GM23338 (cell line): Measurements from ENCODE around the gene FKBP10. TPM values are rescaled to one million over a fixed set of nuclear protein-coding genes. Genes with fewer than 3 reads are reported as not detected.

Experiments
- ATAC-seq: fragments of 200-7000 bp; cut with Tn5 transposase; 3 replicates; pipeline ENCODE4 v1.9.1; 2020
- DNase-seq: peaks from one replicate; pipeline ENCODE4 v3.0.0-alpha.2; 2015; ENCODE audit warnings: low spot score
- H2AFZ ChIP-seq: fragments of 200-600 bp; sonication (generic); 2 replicates; pipeline ENCODE4 v1.8.0; 2016; ENCODE audit warnings: antibody characterized with exemption, mild to moderate bottlenecking, moderate library complexity
- H3F3A ChIP-seq: fragments of 200-600 bp; sonication (generic); replicated peaks from 2 replicates; pipeline ENCODE4 v1.8.0; 2017; ENCODE audit warnings: antibody characterized with exemption, mixed run types, low read depth
- H3K27ac ChIP-seq: fragments of 200-600 bp; sonication (generic); 2 replicates; pipeline ENCODE4 v1.6.1; 2016; ENCODE audit warnings: low read depth
- H3K27me3 ChIP-seq: fragments of 200-600 bp; sonication (generic); 2 replicates; pipeline ENCODE4 v1.8.0; 2016; ENCODE audit warnings: mild to moderate bottlenecking, mixed run types, moderate library complexity; ENCODE audit not compliant: insufficient read depth
- H3K36me3 ChIP-seq: fragments of 200-600 bp; sonication (generic); 2 replicates; pipeline ENCODE4 v1.8.0; 2016; ENCODE audit warnings: mild to moderate bottlenecking; ENCODE audit not compliant: insufficient read depth
- H3K4me1 ChIP-seq: fragments of 200-600 bp; sonication (generic); 2 replicates; pipeline ENCODE4 v1.8.0; 2016; ENCODE audit warnings: mild to moderate bottlenecking, moderate library complexity; ENCODE audit not compliant: insufficient read depth
- H3K4me2 ChIP-seq: fragments of 200-600 bp; sonication (generic); 2 replicates; pipeline ENCODE4 v1.7.1; 2017; ENCODE audit warnings: mixed run types
- H3K4me3 ChIP-seq: fragments of 200-600 bp; sonication (generic); 2 replicates; pipeline ENCODE4 v1.6.1; 2016; ENCODE audit warnings: mixed run types
- H3K79me2 ChIP-seq: fragments of 200-600 bp; sonication (generic); replicated peaks from 2 replicates; pipeline ENCODE4 v1.8.0; 2017; ENCODE audit warnings: mild to moderate bottlenecking; ENCODE audit not compliant: insufficient read depth
- H3K9me2 ChIP-seq: fragments of 200-600 bp; sonication (generic); 2 replicates; pipeline ENCODE4 v1.8.0; 2017; ENCODE audit not compliant: insufficient read depth
- H4K20me1 ChIP-seq: fragments of 200-600 bp; sonication (generic); replicated peaks from 2 replicates; pipeline ENCODE4 v1.8.0; 2017; ENCODE audit warnings: mild to moderate bottlenecking; ENCODE audit not compliant: insufficient read depth
- H3K27ac Mint-ChIP-seq: 2 replicates; pipeline ENCODE4 v1.8.0; 2020; ENCODE audit warnings: inconsistent platforms, mild to moderate bottlenecking, moderate library complexity, mixed read lengths
- H3K27me3 Mint-ChIP-seq: 3 replicates; pipeline ENCODE4 v1.8.0; 2022; ENCODE audit warnings: low read depth, mild to moderate bottlenecking, moderate library complexity, mixed read lengths, inconsistent platforms; ENCODE audit not compliant: insufficient read depth, poor library complexity
- H3K36me3 Mint-ChIP-seq: 3 replicates; pipeline ENCODE4 v1.8.0; 2021; ENCODE audit warnings: low read depth, mild to moderate bottlenecking, inconsistent platforms, moderate library complexity, mixed read lengths
- H3K4me1 Mint-ChIP-seq: 3 replicates; pipeline ENCODE4 v1.8.0; 2020; ENCODE audit warnings: mild to moderate bottlenecking, inconsistent platforms, mixed read lengths
- H3K4me3 Mint-ChIP-seq: 3 replicates; pipeline ENCODE4 v1.8.0; 2021; ENCODE audit warnings: moderate library complexity, mild to moderate bottlenecking, inconsistent platforms, mixed read lengths
- H3K9me3 Mint-ChIP-seq: 3 replicates; pipeline ENCODE4 v1.8.0; 2020; ENCODE audit warnings: moderate library complexity, mild to moderate bottlenecking, inconsistent platforms, mixed read lengths
- CREB1 ChIP-seq: fragments of 250-450 bp; sonication (Bioruptor Pico); IDR thresholded peaks from 2 replicates; pipeline ENCODE4 v1.5.0; 2020; ENCODE audit warnings: low read depth, mild to moderate bottlenecking, moderate library complexity
- CTCF ChIP-seq, 2 experiments: fragments of 200-600 bp in 1 of 2; sonication (generic) in 1 of 2; conservative IDR thresholded peaks; 2 replicates each; pipeline versions ENCODE4 v1.5.1 to v1.6.1; 2016 to 2017; ENCODE audit warnings: antibody characterized with exemption in 2 of 2, low read depth in 2 of 2, mild to moderate bottlenecking in 2 of 2, moderate library complexity in 1 of 2
- ETS1 ChIP-seq: IDR thresholded peaks from 2 replicates; pipeline ENCODE4 v1.6.1; 2016; ENCODE audit warnings: antibody characterized with exemption
- EZH2 ChIP-seq: fragments of 200-600 bp; sonication (generic); IDR thresholded peaks from one replicate; pipeline ENCODE4 v1.8.0; 2017; ENCODE audit warnings: antibody characterized with exemption, mild to moderate bottlenecking, low read depth; ENCODE audit not compliant: unreplicated experiment
- EZH2phosphoT487 ChIP-seq: fragments of 200-600 bp; sonication (generic); IDR thresholded peaks from one replicate; pipeline ENCODE4 v1.8.1; 2018; ENCODE audit warnings: antibody characterized with exemption; ENCODE audit not compliant: unreplicated experiment
- JUNB ChIP-seq: IDR thresholded peaks from one replicate; pipeline ENCODE4 v1.6.1; 2016; ENCODE audit warnings: antibody characterized with exemption; ENCODE audit not compliant: unreplicated experiment
- NANOG ChIP-seq: IDR thresholded peaks from 2 replicates; pipeline ENCODE4 v1.6.1; 2016; ENCODE audit warnings: antibody characterized with exemption, borderline replicate concordance
- POLR2AphosphoS5 ChIP-seq: IDR thresholded peaks from 2 replicates; pipeline ENCODE4 v1.6.1; 2016; ENCODE audit warnings: antibody characterized with exemption, low read depth
- STAT1 ChIP-seq: IDR thresholded peaks from one replicate; pipeline ENCODE4 v1.6.1; 2016; ENCODE audit warnings: antibody characterized with exemption; ENCODE audit not compliant: unreplicated experiment
- ZNF114 ChIP-seq: fragments of 250-450 bp; sonication (Bioruptor Pico); IDR thresholded peaks from 2 replicates; pipeline ENCODE4 v1.5.0; 2020; ENCODE audit warnings: mild to moderate bottlenecking, moderate library complexity
- ZNF331 ChIP-seq: fragments of 250-450 bp; sonication (Bioruptor Pico); IDR thresholded peaks from 2 replicates; pipeline ENCODE4 v1.5.0; 2020; ENCODE audit warnings: low read depth, mild to moderate bottlenecking, moderate library complexity
- ZNF462 ChIP-seq: fragments of 250-450 bp; sonication (Bioruptor Pico); IDR thresholded peaks from 2 replicates; pipeline ENCODE4 v1.5.0; 2020; ENCODE audit warnings: mild to moderate bottlenecking, moderate library complexity
- polyA plus RNA-seq: library from polyadenylated mRNA; unstranded; fragments of >200 nt; fragmentation: Nextera tagmentation; extraction: Ambion mirVana; gene quantifications from 2 replicates; pipeline ENCODE4 v1.2.1, GENCODE V29; 2016
- total RNA-seq: library from RNA; depleted of rRNA; stranded (reverse); fragments of >200 nt; shearing (Covaris generic); gene quantifications from 2 replicates; pipeline ENCODE4 v1.2.3, GENCODE V29; 2014

FKBP10 gene
- total and polyA plus RNA-seq, 2 experiments from 2014 or later, result 26.2 to 151 TPM

GRCh38 chr17:41769985-41770384 lies 42.8 kb upstream of the FKBP10 start:
- no peak overlapping the region for H3K4me3 ChIP-seq
- no peaks in the 10 kb centered on the region for H3K9me2 ChIP-seq
- H3F3A ChIP-seq, result 0 out of 2 replicates have a peak, but pooled peaks cover 9% of the 10 kb centered on the region
- H3K27ac Mint-ChIP-seq, result no peak overlapping the region; the same call in 1 of the 2 replicates
- H3K9me3 Mint-ChIP-seq, result no peaks in the 10 kb centered on the region
- no peaks in the 10 kb centered on the region for H3K27me3 ChIP-seq
- TF ChIP-seq EZH2 (no peak), POLR2AphosphoS5 (no peak), EZH2phosphoT487 (no peak), ZNF114 (CRISPR knock-in tag) (no peak), JUNB (no peak)
- ATAC-seq (no peak), DNase-seq (no peak)
- H3K4me2 ChIP-seq, result no peak overlapping the region
- peaks cover 65% of the 10 kb centered on the region for H3K36me3 Mint-ChIP-seq
- H3K4me1 ChIP-seq, result peaks cover 27% of the 10 kb centered on the region
- H3K79me2 ChIP-seq, result peaks cover 14% of the 10 kb centered on the region
- H3K27me3 Mint-ChIP-seq, result peaks cover 7% of the 10 kb centered on the region
- H3K36me3 ChIP-seq, result peaks cover 15% of the 10 kb centered on the region
- no peak overlapping the region for H2AFZ ChIP-seq
- H4K20me1 ChIP-seq, result no peaks in the 10 kb centered on the region; the same call in 1 of the 2 replicates
- H3K27ac ChIP-seq, result no peak overlapping the region; the same call in 1 of the 2 replicates
- peaks cover 31% of the 10 kb centered on the region for H3K4me1 Mint-ChIP-seq
- no peak overlapping the region; the same call in 2 of the 3 replicates for H3K4me3 Mint-ChIP-seq

GRCh38 chr17:41771389-41772206 lies 41.2 kb upstream of the FKBP10 start:
- Histone ChIP-seq H3K4me1 (peaks cover 43% of the 10 kb centered on the region), H3K4me3 (no peak overlapping the region), H3K36me3 (peaks cover 7% of the 10 kb centered on the region), H3K9me2 (no peaks in the 10 kb centered on the region), H2AFZ (no peak overlapping the region), H3K27me3 (no peaks in the 10 kb centered on the region), H3K27ac (0 out of 2 replicates have a peak overlapping the region, but pooled peaks have one; percentile 19), H3K79me2 (peaks cover 27% of the 10 kb centered on the region), H3F3A (0 out of 2 replicates have a peak, but pooled peaks cover 12% of the 10 kb centered on the region), H4K20me1 (no peaks in the 10 kb centered on the region; the same call in none of the 2 replicates), H3K4me2 (peak overlapping the region; percentile 68)
- H3K36me3 Mint-ChIP-seq, result peaks cover 58% of the 10 kb centered on the region
- H3K9me3 Mint-ChIP-seq, result no peaks in the 10 kb centered on the region
- H3K27me3 Mint-ChIP-seq, result peaks cover 13% of the 10 kb centered on the region
- peak overlapping the region; percentile 95 for H3K27ac Mint-ChIP-seq
- peaks cover 46% of the 10 kb centered on the region for H3K4me1 Mint-ChIP-seq
- no peak for DNase-seq
- H3K4me3 Mint-ChIP-seq, result no peak overlapping the region; the same call in 2 of the 3 replicates
- no peak for ATAC-seq
- TF ChIP-seq ZNF462 (CRISPR knock-in tag) (no peak), CREB1 (CRISPR knock-in tag) (no peak), ETS1 (no peak), STAT1 (no peak), ZNF331 (CRISPR knock-in tag) (no peak), NANOG (no peak), EZH2 (no peak), CTCF (conservative IDR thresholded peaks at IDR 0.05; ENCODE audit: low read depth in 2 of 2) (no peak), EZH2phosphoT487 (no peak), ZNF114 (CRISPR knock-in tag) (no peak)
